ENCODE data around the gene C11orf16. TPM values are rescaled to one million over a fixed set of nuclear protein-coding genes. Genes with fewer than 3 reads are reported as not detected.
"Not testable (repeated sequence)": the region's sequence is repeated elsewhere in the genome, so short reads cannot be mapped to it uniquely, and the experiment has no call there.

C11orf16 gene, protein sequence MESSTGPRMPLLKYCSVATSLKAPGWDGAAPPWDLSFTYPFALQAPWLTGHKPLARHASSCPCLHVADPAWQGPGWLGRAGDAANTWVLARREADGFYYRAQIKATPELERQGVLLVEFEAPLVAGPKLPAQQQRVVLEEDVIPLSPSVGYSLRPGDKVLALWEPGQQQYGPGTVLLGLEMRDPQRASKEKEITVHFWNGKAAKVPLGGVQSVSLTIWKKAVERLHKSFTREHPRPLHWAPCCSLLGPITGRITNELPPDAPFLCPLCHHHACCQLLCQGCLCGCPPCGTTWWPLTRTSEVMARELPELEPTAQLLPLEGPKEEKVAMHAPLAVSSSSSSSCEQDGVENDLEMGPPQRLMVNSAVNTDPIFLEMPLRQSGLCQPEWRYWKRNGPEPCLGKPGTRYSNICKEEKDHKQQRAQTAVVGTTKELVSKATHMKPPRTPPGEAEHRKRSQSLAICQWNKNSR
- not detected for total RNA-seq

- H3K4me3 ChIP-seq = no peak within 1 kb of the TSS
- TF ChIP-seq POLR2A (IDR thresholded peaks at IDR 0.05) (no peak), EP300 (IDR thresholded peaks at IDR 0.05) (no peak)
- TF ChIP-seq, protein P1, sequence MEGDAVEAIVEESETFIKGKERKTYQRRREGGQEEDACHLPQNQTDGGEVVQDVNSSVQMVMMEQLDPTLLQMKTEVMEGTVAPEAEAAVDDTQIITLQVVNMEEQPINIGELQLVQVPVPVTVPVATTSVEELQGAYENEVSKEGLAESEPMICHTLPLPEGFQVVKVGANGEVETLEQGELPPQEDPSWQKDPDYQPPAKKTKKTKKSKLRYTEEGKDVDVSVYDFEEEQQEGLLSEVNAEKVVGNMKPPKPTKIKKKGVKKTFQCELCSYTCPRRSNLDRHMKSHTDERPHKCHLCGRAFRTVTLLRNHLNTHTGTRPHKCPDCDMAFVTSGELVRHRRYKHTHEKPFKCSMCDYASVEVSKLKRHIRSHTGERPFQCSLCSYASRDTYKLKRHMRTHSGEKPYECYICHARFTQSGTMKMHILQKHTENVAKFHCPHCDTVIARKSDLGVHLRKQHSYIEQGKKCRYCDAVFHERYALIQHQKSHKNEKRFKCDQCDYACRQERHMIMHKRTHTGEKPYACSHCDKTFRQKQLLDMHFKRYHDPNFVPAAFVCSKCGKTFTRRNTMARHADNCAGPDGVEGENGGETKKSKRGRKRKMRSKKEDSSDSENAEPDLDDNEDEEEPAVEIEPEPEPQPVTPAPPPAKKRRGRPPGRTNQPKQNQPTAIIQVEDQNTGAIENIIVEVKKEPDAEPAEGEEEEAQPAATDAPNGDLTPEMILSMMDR (IDR thresholded peaks at IDR 0.05) = no peak
- WGBS, 2 donors = 70 to 80% methylated on average over 12 of the region's 12 CpGs
- no peak for DNase-seq (ENCODE audit: low spot score in 2 of 2)
- no peaks in the 10 kb centered on the region for H3K36me3 ChIP-seq
- no peaks in the 10 kb centered on the region for H3K9me3 ChIP-seq
- H3K27ac ChIP-seq = no peak within 1 kb of the TSS
- no peaks in the 10 kb centered on the region for H3K27me3 ChIP-seq
- no peaks in the 10 kb centered on the region for H3K4me1 ChIP-seq
Measured at GRCh38 chr11:8932564-8933180, at the start of gene C11orf16. Gene C11orf16, minus strand, starts transcription at chr11:8932947. Its CDS starts 639 bp downstream, at chr11:8932308.

DNA sequence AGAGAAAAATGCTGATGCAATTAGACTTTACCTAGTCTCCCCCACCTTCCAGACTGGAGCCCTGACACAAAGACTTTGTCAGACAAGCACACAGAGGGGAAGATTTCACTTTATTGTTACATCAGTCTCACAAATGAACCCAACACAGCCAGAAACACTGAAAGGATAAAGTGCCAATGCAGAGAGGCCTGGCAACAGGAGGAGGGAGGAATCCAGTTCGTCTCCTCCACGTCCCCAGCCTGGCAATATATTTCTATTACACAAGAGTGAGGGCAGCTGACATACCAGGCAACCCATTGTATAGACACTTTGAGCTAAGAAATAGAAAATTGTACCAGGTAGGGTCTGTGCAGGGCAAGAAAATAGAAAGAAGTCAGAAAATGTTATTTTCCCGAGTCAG lies 47.7 kb upstream of the C11orf16 start:
- no peak overlapping the region for H3K4me3 ChIP-seq
- WGBS, 2 donors = 67 to 82% methylated on average over 3 of the region's 3 CpGs
- H3K27me3 ChIP-seq = no peaks in the 10 kb centered on the region
- no peaks in the 10 kb centered on the region for H3K4me1 ChIP-seq
- no peaks in the 10 kb centered on the region for H3K9me3 ChIP-seq
- H3K27ac ChIP-seq = no peak overlapping the region
- TF ChIP-seq POLR2A (IDR thresholded peaks at IDR 0.05) = no peak
- no peak for TF ChIP-seq EP300 (IDR thresholded peaks at IDR 0.05)
- DNase-seq (ENCODE audit: low spot score in 2 of 2) = no peak
- no peaks in the 10 kb centered on the region for H3K36me3 ChIP-seq

- not testable (repeated sequence) for H3K27me3 ChIP-seq; H3K36me3 ChIP-seq; DNase-seq (ENCODE audit: low spot score in 2 of 2); H3K9me3 ChIP-seq; H3K4me3 ChIP-seq; H3K4me1 ChIP-seq; H3K27ac ChIP-seq
- 53 to 73% methylated on average over 5 of the region's 7 CpGs for WGBS, 2 donors
Measured at GRCh38 chr11:8979365-8979764, 46.6 kb upstream of the C11orf16 start.

DNA sequence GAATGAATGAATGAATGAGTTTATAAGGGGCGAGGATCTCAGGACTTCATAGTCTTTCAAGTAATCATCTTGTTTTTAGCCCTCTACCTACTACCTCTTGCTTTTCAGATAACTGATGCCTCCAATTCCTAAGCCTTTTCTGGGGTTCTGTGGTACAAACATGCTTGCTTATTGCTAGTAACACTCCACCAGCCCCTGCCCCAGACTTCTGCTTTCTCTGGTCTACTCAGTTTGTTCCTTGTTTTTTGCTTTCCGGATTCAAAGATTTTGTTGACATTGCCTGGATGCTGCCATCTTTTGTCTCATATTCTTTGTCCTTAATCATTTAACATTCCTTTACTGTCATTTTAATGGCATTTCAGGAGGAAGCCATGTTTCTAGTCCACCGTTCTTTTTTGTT lies 40.4 kb upstream of the C11orf16 start:
- Histone ChIP-seq H3K27ac (no peak overlapping the region), H3K4me3 (no peak overlapping the region), H3K4me1 (no peaks in the 10 kb centered on the region), H3K27me3 (no peaks in the 10 kb centered on the region), H3K9me3 (no peaks in the 10 kb centered on the region), H3K36me3 (peaks cover 0 to 2% (median 0%) of the 10 kb centered on the region in 3 donors)
- WGBS, 2 donors = 62 to 63% methylated on average over 3 of the region's 3 CpGs
- TF ChIP-seq EP300 (IDR thresholded peaks at IDR 0.05) = no peak
- TF ChIP-seq POLR2A (IDR thresholded peaks at IDR 0.05) = no peak
- TF ChIP-seq, protein P1 (IDR thresholded peaks at IDR 0.05) = no peak
- no peak for DNase-seq (ENCODE audit: low spot score in 2 of 2)

DNA sequence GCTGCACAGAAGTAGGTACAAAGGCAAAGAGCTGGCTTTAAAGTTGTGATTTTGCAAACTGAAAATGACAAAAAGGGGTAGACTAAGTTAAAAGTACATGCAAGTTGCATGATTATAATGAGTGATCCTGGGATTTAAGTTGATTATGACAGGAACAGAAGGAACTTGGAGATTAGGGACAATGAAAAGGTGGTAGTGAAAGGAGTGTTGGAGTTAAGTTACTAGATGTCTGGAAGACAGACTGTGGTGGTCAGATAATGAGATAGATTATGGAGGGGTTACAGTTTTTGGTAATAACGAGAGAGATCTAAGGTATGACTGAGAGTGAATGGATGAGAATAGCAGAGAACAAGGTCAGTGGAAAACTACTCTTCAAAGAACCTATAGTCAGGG lies 39.2 kb upstream of the C11orf16 start:
- DNase-seq (ENCODE audit: low spot score in 2 of 2) = no peak
- Histone ChIP-seq H3K4me3 (no peak overlapping the region), H3K27me3 (no peaks in the 10 kb centered on the region), H3K9me3 (no peaks in the 10 kb centered on the region), H3K36me3 (peaks cover 0 to 5% (median 0%) of the 10 kb centered on the region in 3 donors), H3K4me1 (no peaks in the 10 kb centered on the region), H3K27ac (no peak overlapping the region)
- 70 to 81% methylated on average over 1 of the region's 1 CpG for WGBS, 2 donors
- TF ChIP-seq EP300 (IDR thresholded peaks at IDR 0.05) (no peak), POLR2A (IDR thresholded peaks at IDR 0.05) (no peak)
- TF ChIP-seq, protein P1 (IDR thresholded peaks at IDR 0.05) = no peak

Data from tibial nerve (tissue), 4 donors.